ENCODE results near the gene POLG2.

- TF ChIP-seq CTCF (IDR thresholded peaks at IDR 0.05): no peak
- no peak for TF ChIP-seq POLR2A (IDR thresholded peaks at IDR 0.05)
These were observed 26.2 kb downstream of the POLG2 start for GRCh38 chr17:64470625-64471024.

Data from thyroid gland (tissue), 4 donors.